HL-60 (cell line): ENCODE data around the gene ANKS1B.

ENCODE experiments used
- DNase-seq, 2 experiments: peaks; one replicate each; pipeline ENCODE4 v3.0.0-alpha.2; 2010 to 2020; ENCODE audit warnings: low read depth in 1 of 2, low spot score in 1 of 2
- H3K27ac ChIP-seq: fragments of 250-450 bp; sonication (Bioruptor Pico); replicated peaks from 2 replicates; pipeline ENCODE4 v1.5.1; 2020; ENCODE audit warnings: mild to moderate bottlenecking, moderate library complexity
- H3K27me3 ChIP-seq: fragments of 250-450 bp; sonication (Bioruptor Pico); 2 replicates; pipeline ENCODE4 v1.5.1; 2021; ENCODE audit warnings: mild to moderate bottlenecking, moderate library complexity; ENCODE audit not compliant: insufficient read depth, poor library complexity, severe bottlenecking
- H3K4me3 ChIP-seq: replicated peaks from 2 replicates; pipeline ENCODE4 v1.5.1; 2011; ENCODE audit warnings: mild to moderate bottlenecking, control low read depth, low read length; ENCODE audit not compliant: insufficient read depth
- GABPA ChIP-seq: IDR thresholded peaks from 2 replicates; pipeline ENCODE4 v1.6.1; 2012; ENCODE audit warnings: low read depth
- POLR2AphosphoS5 ChIP-seq: IDR thresholded peaks from 2 replicates; pipeline ENCODE4 v1.6.1; 2012; ENCODE audit warnings: low read depth
- SPI1 ChIP-seq: IDR thresholded peaks from 2 replicates; pipeline ENCODE4 v1.6.1; 2012; ENCODE audit warnings: low read depth, mild to moderate bottlenecking, borderline replicate concordance
- TF ChIP-seq, protein P1 (sequence below): IDR thresholded peaks from one replicate; pipeline ENCODE4 v1.5.1; 2011; ENCODE audit warnings: low read length, control low read depth, inconsistent platforms; ENCODE audit not compliant: insufficient read depth
- TF ChIP-seq, protein P2 (sequence below): IDR thresholded peaks from 2 replicates; pipeline ENCODE4 v1.6.1; 2012; ENCODE audit warnings: low read depth; ENCODE audit not compliant: insufficient replicate concordance

Gene ANKS1B

DNA sequence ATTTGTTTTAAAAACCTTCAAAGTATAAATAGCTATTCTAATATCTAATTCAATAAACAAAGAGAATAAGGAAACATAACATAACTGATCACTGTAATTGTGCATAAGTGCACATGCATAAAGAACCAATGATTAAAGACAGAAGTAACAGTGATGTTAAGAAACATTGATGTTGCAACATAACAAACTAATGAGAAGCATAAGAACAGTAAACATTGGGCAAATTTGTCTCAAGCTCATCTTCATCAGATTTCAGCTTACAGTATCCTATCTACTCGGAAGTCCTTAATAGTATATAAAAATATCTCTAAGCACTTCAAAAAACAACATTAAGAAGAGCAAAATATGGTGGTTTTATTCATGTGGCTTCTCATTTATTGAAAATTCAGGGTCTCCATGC, 239.6 kb downstream of the ANKS1B start:
- DNase-seq: no peak
- Histone ChIP-seq H3K27me3 (no peaks in the 10 kb centered on the region), H3K4me3 (no peak overlapping the region), H3K27ac (no peak overlapping the region)
- TF ChIP-seq GABPA (no peak), SPI1 (no peak), POLR2AphosphoS5 (no peak)
- TF ChIP-seq, protein P1, sequence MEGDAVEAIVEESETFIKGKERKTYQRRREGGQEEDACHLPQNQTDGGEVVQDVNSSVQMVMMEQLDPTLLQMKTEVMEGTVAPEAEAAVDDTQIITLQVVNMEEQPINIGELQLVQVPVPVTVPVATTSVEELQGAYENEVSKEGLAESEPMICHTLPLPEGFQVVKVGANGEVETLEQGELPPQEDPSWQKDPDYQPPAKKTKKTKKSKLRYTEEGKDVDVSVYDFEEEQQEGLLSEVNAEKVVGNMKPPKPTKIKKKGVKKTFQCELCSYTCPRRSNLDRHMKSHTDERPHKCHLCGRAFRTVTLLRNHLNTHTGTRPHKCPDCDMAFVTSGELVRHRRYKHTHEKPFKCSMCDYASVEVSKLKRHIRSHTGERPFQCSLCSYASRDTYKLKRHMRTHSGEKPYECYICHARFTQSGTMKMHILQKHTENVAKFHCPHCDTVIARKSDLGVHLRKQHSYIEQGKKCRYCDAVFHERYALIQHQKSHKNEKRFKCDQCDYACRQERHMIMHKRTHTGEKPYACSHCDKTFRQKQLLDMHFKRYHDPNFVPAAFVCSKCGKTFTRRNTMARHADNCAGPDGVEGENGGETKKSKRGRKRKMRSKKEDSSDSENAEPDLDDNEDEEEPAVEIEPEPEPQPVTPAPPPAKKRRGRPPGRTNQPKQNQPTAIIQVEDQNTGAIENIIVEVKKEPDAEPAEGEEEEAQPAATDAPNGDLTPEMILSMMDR: no peak
- TF ChIP-seq, protein P2, sequence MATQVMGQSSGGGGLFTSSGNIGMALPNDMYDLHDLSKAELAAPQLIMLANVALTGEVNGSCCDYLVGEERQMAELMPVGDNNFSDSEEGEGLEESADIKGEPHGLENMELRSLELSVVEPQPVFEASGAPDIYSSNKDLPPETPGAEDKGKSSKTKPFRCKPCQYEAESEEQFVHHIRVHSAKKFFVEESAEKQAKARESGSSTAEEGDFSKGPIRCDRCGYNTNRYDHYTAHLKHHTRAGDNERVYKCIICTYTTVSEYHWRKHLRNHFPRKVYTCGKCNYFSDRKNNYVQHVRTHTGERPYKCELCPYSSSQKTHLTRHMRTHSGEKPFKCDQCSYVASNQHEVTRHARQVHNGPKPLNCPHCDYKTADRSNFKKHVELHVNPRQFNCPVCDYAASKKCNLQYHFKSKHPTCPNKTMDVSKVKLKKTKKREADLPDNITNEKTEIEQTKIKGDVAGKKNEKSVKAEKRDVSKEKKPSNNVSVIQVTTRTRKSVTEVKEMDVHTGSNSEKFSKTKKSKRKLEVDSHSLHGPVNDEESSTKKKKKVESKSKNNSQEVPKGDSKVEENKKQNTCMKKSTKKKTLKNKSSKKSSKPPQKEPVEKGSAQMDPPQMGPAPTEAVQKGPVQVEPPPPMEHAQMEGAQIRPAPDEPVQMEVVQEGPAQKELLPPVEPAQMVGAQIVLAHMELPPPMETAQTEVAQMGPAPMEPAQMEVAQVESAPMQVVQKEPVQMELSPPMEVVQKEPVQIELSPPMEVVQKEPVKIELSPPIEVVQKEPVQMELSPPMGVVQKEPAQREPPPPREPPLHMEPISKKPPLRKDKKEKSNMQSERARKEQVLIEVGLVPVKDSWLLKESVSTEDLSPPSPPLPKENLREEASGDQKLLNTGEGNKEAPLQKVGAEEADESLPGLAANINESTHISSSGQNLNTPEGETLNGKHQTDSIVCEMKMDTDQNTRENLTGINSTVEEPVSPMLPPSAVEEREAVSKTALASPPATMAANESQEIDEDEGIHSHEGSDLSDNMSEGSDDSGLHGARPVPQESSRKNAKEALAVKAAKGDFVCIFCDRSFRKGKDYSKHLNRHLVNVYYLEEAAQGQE: no peak

DNA sequence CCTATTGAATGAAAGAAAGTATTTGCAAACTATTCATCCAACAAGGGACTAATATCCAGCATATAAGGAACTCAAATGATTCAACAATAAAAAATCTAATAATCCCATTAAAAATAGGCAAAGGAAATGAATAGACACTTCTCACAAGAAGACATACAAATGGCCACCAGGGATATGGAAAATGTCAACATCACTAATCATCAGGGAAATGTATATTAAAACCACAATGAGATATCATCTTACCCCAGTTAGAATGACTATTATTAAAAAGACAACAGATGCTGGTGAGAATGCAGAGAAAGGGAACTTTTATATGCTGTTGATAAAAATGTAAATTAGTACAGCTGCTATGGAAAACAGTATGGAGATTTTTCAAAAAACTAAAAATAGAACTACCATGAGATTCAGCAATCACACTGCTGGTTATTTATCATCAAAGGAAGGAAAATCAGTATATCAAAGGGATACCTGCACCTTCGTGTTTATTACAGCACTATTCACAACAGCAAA, 247.9 kb downstream of the ANKS1B start:
- no peak overlapping the region for H3K4me3 ChIP-seq
- no peak overlapping the region for H3K27ac ChIP-seq
- H3K27me3 ChIP-seq: no peaks in the 10 kb centered on the region
- DNase-seq: no peak
- TF ChIP-seq POLR2AphosphoS5 (no peak), SPI1 (no peak), GABPA (no peak)
- TF ChIP-seq, protein P2: no peak
- TF ChIP-seq, protein P1: no peak

DNA sequence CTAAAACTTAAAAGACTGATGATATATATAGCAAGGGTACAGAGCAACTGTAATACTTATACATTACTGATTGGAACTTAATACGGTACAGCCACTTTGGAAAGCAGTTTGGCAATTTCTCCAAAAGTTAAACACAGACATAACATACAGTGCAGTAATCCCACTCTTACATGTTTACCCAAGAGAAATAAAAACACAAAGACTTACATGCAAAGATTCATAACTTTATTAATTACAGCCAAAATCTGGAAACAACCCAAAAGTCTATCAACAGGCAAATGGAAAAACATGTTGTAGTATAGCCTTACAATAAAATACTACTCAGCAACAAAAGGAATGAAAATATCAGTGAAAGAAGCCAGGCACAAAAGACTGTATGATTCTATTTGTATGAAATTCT, 252.6 kb downstream of the ANKS1B start:
- DNase-seq: no peak
- TF ChIP-seq POLR2AphosphoS5 (no peak), SPI1 (no peak), GABPA (no peak)
- TF ChIP-seq, protein P1: no peak
- TF ChIP-seq, protein P2: no peak
- no peak overlapping the region for H3K4me3 ChIP-seq
- no peaks in the 10 kb centered on the region for H3K27me3 ChIP-seq
- H3K27ac ChIP-seq: no peak overlapping the region
